Measurements from ENCODE around the gene GHR. TPM values are rescaled to one million over a fixed set of nuclear protein-coding genes. Genes with fewer than 3 reads are reported as not detected.

The GHR gene
- total and polyA plus RNA-seq, 2 donors (not counting 3 experiments of a cell fraction or from before 2014, with no cell fraction given), result 0.27 to 0.28 TPM

GRCh38 chr5:42499016-42499415 is 75.8 kb downstream of the GHR start:
- DNase-seq (ENCODE audit: low read depth, low spot score) (no peak), FAIRE-seq (no peak)
- Histone ChIP-seq H3K4me1 (ENCODE audit: control insufficient read depth, extremely low read depth, insufficient read depth, low read length) (no peaks in the 10 kb centered on the region), H3K4me3 (replicated peaks in 1 of 3; ENCODE audit: insufficient read depth in 1 of 3, low read depth in 1 of 3, low read length in 3 of 3) (no peak overlapping the region), H4K20me1 (replicated peaks; ENCODE audit: control insufficient read depth, extremely low read depth, insufficient read depth, low read length) (no peaks in the 10 kb centered on the region), H2AFZ (ENCODE audit: low read depth, low read length) (no peak overlapping the region), H3K79me2 (ENCODE audit: control insufficient read depth, insufficient read depth, low read length) (no peaks in the 10 kb centered on the region), H3K9me1 (replicated peaks; ENCODE audit: control insufficient read depth, extremely low read depth, insufficient read depth, low read length) (no peaks in the 10 kb centered on the region), H3K4me2 (ENCODE audit: insufficient read depth, low read length) (no peak overlapping the region), H3K36me3 (ENCODE audit: control insufficient read depth in 2 of 2, extremely low read depth in 1 of 2, insufficient read depth in 2 of 2, low read length in 2 of 2) (no peaks in the 10 kb centered on the region), H3K27me3 (ENCODE audit: control insufficient read depth in 2 of 2, insufficient read depth in 2 of 2, low read length in 2 of 2) (peaks cover 0 to 3% of the 10 kb centered on the region in 2 experiments), H3K9ac (replicated peaks; ENCODE audit: extremely low read depth, insufficient read depth, low read length) (no peak overlapping the region), H3K27ac (ENCODE audit: insufficient read depth, low read depth, low read length) (no peak overlapping the region), H3K9me3 (replicated peaks; ENCODE audit: control insufficient read depth, insufficient read depth, low read length) (no peaks in the 10 kb centered on the region)
- TF ChIP-seq EZH2 (IDR thresholded peaks at IDR 0.05; ENCODE audit: borderline replicate concordance, low read depth, low read length, severe bottlenecking) (no peak), FOS (IDR thresholded peaks at IDR 0.05; ENCODE audit: borderline replicate concordance, insufficient read depth, low read length) (no peak), GATA2 (IDR thresholded peaks at IDR 0.05; ENCODE audit: insufficient read depth, insufficient read length, low read depth, low read length) (no peak), POLR2AphosphoS5 (IDR thresholded peaks at IDR 0.05; ENCODE audit: insufficient read depth, low read depth, low read length) (no peak), MAX (IDR thresholded peaks at IDR 0.05; ENCODE audit: insufficient read depth, insufficient read length) (no peak), POLR2A (IDR thresholded peaks at IDR 0.05; ENCODE audit: low read depth, low read length) (no peak), MYC (IDR thresholded peaks at IDR 0.05; ENCODE audit: low read depth, low read length) (no peak), CTCF (IDR thresholded peaks at IDR 0.05; ENCODE audit: extremely low read depth in 1 of 2, insufficient read depth in 1 of 2, low read depth in 1 of 2, low read length in 2 of 2) (no peak), JUN (IDR thresholded peaks at IDR 0.05; ENCODE audit: borderline replicate concordance, insufficient read depth, insufficient read length, low read depth) (no peak)
- dilution Hi-C loops (cut with MboI; ENCODE audit: extremely low pct_ligation_motif_present, low sequenced_read_pairs) (no loop called here), intact Hi-C loops (cut with micrococcal nuclease) (no loop called here)
- BruUV-seq (replicated peaks), result no TSS peak
- ChIA-PET POLR2A (no interaction called here), CTCF (no interaction called here)
